NCI-H774 (cell line): ENCODE measurements around the gene TUSC2.
"Not testable (repeated sequence)": the region's sequence is repeated elsewhere in the genome, so short reads cannot be mapped to it uniquely, and the experiment has no call there.

Experiments used
- DNase-seq: peaks from one replicate; lab custom pipeline; 2025; lab: John Stamatoyannopoulos, UW

Gene TUSC2

DNA sequence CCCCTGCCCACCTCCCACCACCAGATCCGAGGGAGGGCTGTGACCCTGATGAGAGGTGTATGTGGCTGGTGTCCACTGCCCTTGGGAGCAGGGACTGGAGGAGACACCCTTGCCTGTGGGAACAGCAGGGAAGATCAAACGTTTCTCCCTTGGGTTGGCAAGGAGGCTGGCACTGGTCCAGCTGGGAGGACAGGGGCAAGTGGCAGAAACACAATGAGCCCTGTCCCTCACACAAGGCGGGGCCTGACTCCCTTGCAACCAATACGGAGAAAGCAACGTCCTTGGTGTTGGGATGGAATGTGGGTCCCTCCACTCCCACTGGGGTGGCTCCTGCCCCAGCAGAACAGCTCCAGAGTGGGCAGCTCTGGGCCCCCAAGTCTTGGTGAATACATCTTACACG lies 10.7 kb downstream of the TUSC2 start:
- no peak for DNase-seq

DNA sequence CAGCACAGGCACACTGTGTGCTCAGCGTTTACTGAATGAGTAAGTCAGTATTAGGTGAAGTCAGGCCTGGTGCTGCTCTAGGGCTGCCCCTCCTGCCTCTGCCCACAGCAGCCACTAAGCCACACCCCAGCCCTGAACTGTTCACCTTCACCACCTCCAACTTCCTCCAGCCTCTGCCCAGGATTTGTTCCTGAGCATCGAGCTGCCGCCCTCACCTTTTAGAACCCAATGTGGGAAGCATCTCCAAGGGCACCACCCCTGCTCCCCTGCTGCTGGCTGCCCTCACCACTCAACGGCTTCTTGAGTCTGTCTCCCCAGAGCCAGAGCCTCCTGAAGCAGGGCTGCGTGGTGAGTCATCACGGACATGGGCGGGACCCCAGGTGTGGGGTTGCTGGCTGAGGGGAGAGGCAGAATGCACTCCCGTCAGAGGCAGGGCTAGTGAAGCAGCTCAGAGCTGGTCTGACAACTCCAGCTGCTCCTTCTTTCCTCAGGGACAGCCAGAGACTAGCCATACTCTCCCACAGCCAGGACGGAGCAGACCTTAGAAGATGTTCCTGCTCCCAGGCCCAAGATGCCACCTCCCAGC lies 11.3 kb downstream of the TUSC2 start:
- DNase-seq, result no peak

DNA sequence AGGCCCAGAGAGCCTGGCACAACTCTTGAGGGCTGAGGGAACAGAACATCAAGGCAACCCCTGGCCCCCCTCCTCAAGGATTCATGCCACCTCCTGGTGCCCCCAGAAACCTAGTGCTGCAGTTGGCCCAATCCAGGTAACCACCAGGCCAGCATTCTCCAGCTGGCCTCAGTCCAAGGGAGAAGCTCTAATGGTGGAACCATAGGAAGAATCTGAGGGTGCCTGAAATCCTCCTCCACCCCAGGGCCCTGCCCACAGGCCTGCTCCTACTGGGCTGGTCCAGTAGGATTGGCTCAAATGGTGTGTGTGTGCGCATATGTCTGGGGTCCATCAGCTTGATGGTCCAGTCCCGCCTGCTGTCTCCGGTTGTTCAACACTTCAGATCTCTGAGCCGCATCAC lies 13.2 kb downstream of the TUSC2 start:
- no peak for DNase-seq

GRCh38 chr3:50314342-50314741 lies 13.7 kb downstream of the TUSC2 start:
- no peak for DNase-seq

- not testable (repeated sequence) for DNase-seq
These were observed 16.0 kb downstream of the TUSC2 start for GRCh38 chr3:50312041-50312440.

DNA sequence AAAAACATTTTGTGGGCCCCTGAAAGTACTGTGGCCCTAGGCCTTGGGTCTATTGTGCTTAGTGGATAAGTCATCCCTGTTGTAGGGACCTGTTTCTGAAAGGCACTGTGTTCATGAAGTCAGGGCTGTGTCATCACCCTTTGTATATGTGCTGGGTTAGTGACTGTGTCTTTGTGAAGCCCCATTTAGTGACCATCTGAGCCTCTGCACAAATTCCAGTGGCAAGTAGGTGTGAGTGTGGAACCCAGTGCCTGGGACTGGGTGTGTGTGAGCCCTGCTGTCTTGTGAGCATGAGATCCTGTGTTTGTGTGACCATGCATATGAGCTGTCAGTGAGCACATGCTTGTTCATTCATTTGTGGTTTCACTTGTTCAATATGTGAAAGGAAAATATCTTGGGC lies 23.4 kb downstream of the TUSC2 start:
- no peak for DNase-seq

- DNase-seq, result no peak
These were observed 24.8 kb downstream of the TUSC2 start, which contains the start of gene HYAL1 for GRCh38 chr3:50303013-50303815. Gene HYAL1, minus strand, starts transcription at chr3:50303574. Its CDS starts 618 bp downstream, at chr3:50302956.

DNA sequence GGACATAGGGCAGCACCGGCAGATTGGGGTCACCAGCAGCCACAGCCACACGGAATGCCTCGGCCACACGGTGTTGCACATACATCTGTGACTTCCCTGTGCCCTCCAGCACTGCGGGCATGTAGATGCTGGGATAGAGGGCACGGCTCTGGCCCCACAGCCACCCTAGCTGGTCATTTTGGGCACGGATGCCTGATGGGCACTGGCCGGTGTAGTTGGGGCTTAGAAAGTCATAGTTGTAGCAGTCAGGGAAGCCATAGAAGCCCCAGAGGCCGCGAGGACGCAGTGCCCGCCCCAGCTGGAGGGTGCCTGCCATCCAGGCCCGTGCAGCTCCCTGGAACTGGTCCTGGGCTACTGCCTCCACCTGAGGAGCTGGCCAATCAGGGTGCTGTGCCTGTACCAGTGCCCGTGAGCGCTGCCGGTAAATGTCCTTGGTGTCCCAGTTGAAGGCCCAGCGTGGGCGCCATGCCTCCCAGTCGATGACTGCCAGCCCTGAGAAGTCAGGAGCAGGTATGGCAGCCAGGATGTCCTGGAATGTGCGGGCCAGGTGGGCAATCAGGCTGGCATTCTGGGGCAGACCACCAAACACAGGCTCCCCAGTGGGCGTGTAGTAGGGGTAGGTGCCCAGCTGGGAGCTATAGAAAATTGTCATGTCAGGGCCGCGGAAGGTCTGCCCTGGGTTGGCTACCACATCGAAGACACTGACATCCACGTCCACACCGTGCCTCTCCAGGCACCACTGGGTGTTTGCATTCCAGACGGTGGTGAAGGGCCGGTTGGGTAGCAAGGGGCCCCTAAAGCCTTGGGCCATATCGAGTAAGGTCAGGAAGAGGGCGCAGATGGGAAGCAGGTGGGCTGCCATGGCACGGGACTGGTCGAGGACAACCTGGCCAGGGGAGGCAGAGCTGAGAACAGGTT lies 25.7 kb downstream of the TUSC2 start:
- DNase-seq, result no peak

DNA sequence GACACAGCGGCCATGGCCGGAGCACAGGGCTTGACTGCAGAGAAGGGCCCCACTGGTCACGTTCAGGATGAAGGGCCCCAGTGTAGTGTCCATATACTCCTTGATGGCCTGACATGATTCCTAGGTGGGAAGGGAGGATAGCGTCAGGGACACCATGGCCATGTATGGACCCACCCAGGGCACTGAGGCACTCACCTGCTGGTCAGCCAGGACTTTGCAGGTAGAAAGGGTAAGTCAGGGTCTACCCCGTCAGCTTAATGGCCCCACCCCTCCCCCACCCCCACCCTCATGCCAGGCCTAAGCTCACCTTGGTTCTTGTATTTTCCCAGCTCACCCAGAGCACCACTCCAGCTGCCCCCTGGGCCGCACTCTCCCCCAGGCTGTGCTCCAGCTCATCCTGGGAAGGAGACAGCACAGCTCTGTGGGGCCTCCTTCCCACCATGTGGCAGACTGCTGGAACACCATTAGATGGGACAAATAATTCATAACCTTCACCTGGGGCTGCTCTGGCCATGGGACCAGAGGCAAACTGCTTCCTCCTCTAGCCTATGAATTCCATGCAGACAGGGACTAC lies 27.3 kb downstream of the TUSC2 start:
- DNase-seq, result no peak

- no peak for DNase-seq
These were observed 27.9 kb downstream of the TUSC2 start for GRCh38 chr3:50299929-50300680.

GRCh38 chr3:50299638-50299928 lies 28.4 kb downstream of the TUSC2 start:
- DNase-seq, result no peak

- peak; percentile 84 for DNase-seq
These were observed 29.0 kb downstream of the TUSC2 start, which contains the start of the genes HYAL3 and NAA80 for GRCh38 chr3:50298836-50299637. Gene HYAL3, minus strand, starts transcription at chr3:50299405. Its CDS starts 3,803 bp downstream, at chr3:50295602. Gene NAA80, minus strand, starts transcription at chr3:50299405. Its CDS starts 1,942 bp downstream, at chr3:50297463.

DNA sequence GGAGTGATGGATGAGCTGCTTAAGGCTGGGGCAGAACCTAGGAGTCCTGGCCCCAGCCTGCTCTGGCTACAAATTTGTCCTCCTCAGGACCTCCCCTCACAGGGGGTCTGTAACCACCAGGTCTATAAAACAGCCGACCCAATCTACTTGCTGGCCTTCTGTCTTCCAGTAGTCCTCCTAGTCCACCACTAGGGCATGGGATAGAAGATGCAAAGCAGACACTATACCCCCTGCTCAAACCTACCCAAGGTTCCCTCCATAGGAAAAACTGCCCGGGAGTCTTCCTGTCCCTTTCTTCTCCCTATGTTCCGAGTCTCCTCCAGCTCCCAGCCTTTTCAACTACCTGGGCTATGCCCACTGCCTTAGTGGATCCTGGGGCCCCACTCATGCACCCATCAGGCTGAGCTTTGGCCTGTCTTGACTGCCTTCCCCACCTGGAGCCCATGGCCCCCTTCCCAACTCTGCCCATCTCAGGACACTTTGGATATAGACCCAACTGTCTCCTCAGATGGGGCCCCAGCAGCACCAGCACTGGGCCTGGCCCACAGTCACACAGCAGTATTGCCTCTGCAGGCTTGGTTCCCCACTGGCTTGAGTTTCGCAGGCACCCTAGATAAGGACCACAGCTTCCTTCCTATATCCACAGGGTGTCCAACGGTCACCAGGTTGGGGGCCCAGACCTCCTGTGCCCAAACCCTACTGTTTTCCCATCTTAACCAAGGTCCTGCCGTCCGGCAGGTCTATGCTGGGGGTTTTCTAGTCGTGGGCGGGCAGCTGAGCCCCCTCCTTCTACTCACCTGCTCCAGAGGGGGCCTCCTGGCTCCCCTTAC lies 29.9 kb downstream of the TUSC2 start:
- no peak for DNase-seq

DNA sequence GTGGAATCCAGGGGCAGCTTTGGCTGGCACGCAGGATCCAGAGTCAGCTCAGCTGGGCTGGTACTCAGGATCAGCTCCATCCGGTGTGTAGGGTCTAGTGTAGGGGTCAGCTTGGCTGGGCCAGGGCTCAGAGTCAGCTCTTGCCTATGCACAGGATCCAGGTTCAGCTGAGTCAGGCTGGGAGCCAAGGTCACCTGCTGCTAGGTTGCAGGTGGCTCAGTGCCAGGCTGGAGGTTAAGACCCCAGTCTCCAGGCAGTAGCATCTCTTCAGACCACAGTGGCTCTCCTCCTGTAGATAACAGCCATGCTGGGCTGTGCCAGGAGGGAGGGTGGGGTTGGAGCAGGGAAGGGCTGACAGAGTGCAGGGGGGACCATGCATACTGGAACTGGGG lies 30.6 kb downstream of the TUSC2 start:
- no peak for DNase-seq

DNA sequence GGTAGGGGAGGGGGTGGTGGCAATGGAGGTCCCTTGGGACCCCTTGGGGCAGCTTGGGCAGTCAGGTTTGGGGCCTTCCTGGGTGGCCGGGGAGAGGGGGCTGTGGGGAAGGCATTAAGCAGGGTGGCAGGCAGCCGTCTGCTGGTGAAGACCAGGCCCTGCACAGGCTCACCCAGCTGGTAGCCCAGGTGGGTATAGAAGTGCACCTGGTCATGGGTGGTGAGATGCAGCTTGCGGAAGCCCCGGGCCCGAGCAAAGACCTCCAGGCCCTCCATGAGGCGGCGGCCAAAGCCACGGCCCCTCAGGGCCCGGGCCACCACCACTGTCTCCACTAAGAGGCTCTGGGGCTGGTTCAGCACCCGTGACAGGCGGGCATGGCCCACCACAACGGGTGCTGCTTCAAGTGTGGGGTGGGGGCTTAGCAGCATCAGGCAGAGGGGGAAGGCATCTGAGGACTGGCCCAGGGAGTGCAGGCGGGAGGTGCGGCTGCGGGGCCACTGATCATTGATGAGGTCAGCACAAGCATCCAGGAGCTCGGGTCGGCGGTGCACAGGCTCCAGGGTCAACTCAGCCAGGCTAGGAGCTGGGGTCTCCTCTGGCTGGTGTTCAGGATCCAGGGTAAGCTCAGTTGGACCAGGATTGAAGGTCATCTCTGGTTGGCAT lies 31.2 kb downstream of the TUSC2 start:
- DNase-seq, result no peak

DNA sequence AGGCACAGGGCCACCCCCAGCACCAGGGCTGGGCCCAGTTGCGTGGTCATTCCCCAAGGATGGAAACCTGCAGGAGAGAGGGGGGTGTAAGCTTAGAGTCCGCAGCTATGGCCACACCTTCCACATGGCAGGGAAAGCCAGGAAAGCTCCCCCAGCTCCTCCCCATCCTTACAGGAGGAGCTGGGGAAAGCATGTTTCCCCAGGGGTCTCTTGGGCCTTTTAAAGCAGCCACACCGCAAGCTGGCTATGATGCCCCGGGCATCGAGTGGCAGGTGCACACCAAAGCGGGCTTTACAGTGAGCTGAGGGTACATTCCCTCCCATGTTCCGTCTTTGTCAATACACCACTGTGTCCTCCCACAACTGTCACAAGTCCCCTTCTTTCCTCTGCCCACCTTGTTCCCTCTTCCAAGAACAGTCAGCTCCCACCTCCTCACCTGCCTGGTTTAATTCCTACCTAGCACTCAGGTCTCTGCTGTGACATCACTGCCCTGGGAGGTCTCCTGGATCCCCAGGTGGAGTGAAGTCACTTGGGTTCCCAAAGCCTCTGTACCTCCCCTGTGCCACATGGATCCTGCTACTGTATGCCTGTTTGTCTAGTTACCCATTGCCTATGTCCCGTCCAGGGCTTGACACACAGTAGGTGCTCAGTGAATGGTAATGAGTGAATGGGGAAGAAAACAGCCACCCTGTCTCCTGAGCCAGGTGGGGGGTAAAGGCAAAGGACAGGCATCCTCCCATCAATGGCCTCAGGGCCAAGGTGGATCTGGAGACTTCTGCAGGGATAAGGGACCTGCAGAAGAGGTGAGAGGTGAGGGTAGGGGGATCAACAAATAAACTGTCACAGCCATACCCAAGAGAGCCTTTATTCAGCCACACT lies 32.2 kb downstream of the TUSC2 start:
- no peak for DNase-seq

DNA sequence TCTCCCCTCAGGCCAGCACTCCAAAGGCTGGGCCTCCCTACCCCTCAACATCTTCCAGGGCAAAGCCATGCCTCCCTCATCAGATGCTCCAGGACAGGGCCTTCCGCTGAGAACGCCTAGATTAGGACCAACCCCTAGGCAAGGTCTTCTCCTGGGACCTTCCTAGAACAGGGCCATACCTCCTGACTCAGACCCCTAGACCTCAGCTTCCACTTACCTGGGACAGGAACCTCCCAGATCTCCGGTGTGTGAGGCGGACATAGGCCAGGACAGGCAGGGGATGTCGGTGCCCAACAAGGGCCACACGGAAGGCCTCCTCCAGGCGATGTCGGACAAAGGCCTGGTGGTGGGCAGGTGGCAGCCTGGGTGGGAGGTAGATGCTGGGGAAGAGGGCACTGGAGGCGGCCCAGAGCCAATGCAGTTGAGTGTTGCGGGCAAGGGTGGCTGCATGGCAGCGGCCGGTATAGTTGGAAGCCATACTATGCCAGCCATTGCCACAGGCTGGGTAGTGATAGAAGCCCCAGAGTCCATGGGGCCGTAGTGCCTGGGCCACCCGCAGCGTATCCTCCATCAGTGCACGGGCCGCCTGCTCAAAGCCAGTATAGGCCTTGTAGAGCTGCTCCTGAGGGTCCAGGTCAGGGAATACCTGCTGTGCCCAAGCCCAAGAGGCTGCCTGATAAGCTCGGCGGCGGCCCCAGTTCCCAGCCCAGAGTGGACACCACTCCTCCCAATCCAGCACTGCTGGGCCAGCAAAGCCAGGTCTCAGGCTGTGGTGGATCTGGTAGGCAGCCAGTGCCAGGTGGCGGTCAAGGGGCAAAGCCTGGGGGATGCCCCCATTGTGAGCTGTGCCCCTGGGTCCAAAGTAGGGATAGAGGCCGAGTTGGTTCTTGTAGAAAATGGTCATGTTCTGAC lies 33.3 kb downstream of the TUSC2 start:
- no peak for DNase-seq
